NCI-H82 treated with DMSO at 0.1 percent for 48 hours (cell line): ENCODE results near the gene RSPH4A.
A peak's percentile ranks its signal among the peaks of the same experiment; 100 is the strongest.
"Not testable (repeated sequence)": the region's sequence is repeated elsewhere in the genome, so short reads cannot be mapped to it uniquely, and the experiment has no call there.

Source experiments
- DNase-seq: peaks from one replicate; lab custom pipeline; 2025; ENCODE audit not compliant: unreplicated experiment; lab: John Stamatoyannopoulos, UW

Gene RSPH4A

GRCh38 chr6:116615937-116616736 is at the start of gene RSPH4A:
Gene RSPH4A (plus strand): TSS chr6:116616479. CDS start chr6:116616624, 145 bp downstream.
- DNase-seq: peak; percentile 3

GRCh38 chr6:116568111-116568510 is 48.2 kb upstream of the RSPH4A start:
- no peak for DNase-seq

- DNase-seq: no peak
Measured at GRCh38 chr6:116568821-116569755, 47.2 kb upstream of the RSPH4A start.

DNA sequence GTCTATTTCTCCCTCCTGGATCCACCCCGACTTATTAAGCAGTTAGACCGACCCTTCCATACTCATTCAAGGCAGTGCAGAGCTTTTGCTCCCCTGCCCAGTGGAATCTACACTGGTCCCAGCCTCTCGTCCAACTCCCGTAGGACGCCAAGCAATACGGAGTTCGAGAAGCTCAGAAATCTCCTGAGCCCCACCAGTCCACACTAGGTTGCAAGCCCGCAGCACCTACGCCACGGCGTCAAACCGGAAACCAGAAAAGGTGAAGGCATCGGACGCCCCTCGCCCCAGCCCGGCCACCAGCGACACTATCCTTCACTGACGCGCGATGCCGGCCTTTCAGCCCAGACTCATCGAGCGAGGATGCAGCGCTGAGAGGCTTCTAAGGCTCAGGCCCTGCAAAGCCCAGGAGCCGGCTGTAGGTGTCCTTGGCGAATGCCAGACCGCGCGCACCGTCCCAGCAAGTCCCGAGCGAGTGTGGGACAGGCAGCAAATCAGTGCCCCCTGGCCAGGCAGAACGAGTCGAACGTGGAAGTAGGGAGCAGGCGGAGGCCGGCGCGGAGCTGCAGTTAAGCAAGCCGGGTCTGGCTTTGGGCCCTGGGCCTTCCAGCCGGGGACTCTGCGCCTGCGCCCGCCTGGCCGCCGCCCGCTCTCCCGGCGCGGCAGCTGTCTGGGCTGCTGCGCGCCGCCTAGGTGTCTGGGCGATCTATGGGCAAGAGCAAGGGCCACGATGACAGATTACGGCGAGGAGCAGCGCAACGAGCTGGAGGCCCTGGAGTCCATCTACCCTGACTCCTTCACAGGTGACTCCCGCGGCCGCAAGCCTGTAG is 45.2 kb upstream of the RSPH4A start, which contains the start of gene RWDD1:
RWDD1 (plus strand) TSS at position 649 of the 827 bp plus-strand sequence; CDS start at position 728, 79 bp downstream.
- DNase-seq: peak; percentile 97

- DNase-seq: no peak
Measured at GRCh38 chr6:116571683-116572000, 44.6 kb upstream of the RSPH4A start.

- DNase-seq: no peak
Measured at GRCh38 chr6:116572162-116572561, 44.1 kb upstream of the RSPH4A start.

DNA sequence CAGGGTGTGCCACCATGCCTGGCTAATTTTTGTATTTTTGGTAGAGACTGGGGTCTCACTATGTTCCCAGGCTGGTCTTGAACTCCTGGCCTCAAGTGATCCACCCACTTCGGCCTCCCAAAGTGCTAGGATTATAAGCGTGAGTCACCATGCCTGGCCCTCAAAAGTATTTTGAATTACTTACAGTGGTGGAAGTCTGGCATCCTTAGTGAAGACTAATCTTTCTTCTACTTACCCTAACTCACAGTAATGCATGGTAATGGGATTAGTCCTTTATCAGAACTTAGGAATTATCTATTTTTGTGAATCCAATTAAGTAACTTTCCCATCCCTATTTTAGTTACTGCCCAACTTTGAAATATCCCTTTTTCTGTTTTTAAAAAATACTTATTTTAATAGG is 41.1 kb upstream of the RSPH4A start:
- DNase-seq: peak; percentile 81

DNA sequence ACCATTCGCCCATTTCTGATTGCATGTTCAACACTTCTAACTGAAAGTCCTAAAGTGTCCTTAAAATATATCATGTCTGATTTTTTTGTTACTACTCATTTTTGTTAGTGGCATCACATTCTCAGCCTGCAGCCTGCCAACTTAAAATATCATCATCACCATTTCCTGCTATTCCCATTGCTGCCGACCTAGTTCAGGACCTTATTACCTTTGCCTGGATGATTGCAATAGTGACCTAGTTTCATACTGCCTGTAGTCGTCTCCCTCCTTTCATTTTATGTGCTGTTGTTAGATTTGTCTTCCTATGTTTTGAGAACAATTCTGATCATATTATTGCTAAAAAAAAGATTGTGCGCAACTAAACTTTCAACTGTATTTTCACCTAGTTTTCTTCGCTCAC is 38.8 kb upstream of the RSPH4A start:
- no peak for DNase-seq

DNA sequence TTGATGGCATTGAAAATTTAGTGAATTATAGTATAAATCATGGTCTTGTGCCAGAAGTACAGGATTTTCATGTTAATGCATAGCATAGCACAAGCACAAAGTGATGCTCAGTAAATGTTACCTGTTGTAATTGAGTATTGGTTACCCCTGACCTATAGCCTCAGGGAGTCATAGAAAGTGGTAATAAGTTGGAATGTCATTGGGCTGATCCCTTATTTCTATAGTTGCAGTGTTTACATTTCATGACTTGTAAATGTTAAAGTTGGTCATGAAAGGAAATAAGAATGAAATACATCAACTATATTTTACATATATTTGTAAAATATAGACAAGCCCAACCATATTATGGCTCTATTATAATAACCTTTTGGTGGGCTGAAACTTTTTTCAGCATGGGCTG is 37.9 kb upstream of the RSPH4A start:
- DNase-seq: no peak

DNA sequence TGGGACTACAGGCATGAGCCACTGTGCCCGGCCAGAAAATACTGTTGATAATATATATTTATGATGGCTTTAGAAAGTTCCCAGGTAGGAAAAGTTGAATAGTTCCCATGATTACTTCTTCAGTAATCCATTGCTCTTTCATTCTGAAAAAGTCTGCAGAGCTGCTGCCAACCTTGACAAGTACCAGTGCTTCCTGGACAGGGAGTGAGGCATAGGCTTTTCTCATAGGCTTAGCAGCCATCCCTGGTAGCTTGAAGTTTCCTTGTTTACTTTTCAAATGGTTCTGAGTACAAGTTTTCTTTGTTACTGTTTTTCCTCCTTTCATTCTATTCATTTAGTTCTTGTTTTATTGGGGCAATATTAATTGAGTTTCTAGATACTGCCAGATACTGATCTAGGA is 37.1 kb upstream of the RSPH4A start:
- DNase-seq: no peak

GRCh38 chr6:116580198-116580597 is 36.1 kb upstream of the RSPH4A start:
- no peak for DNase-seq

DNA sequence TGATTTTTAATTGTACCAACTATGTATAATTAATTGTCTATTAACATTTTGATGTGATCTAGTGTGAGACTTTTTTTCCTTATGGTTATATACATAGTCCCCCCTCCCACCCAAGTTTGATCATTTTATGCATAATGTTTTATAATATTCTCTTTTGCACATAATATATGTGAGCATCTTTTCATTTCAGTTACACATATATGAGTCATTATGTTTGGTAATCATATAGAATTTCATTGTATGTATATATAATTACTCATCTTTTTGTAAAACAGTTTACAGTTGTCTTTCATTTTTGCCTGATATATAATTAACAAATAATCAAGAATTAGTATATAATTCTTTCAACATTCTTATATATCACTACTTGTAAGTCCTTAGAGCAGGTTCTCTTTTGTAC is 30.0 kb upstream of the RSPH4A start:
- no peak for DNase-seq

GRCh38 chr6:116586738-116587137 is 29.5 kb upstream of the RSPH4A start:
- DNase-seq: no peak

DNA sequence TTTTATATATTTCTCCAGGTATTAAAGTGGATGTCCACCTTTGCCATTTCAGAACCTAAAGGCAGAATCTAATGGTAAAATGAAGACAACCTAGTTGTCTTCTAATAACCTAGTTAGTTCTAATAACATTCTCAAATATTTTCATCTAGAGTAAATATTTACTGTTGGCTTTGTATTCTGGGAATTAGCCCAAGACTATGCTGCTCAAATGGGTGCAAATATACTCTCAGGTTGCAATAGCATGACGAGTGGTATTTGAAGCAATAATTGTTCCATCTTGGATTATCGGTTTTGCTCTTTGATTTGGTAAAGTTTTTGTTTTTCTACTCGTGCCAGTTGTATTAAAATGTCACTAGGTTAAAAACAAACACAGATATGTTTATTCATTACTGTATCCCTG is 21.0 kb upstream of the RSPH4A start:
- no peak for DNase-seq

DNA sequence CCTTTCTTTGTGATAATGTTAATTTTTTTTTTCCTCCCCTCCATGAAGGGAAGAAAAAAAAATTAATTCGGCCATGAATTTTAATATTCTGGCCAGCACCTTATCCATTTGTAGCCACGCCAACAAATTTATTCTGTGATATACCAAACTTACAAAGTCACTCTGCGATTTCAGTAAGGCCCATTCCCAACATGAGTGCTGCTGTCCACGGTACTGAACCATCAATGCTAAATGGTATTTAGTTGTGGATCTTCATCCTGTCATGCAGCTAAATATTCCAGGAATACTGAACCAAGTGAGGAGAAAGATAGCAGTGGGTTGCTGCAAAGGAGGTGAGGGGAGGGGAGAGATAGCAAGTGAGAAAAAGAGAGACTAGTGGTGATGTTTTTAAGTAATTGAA is 19.5 kb upstream of the RSPH4A start:
- no peak for DNase-seq

- not testable (repeated sequence) for DNase-seq
Measured at GRCh38 chr6:116603916-116604315, 12.4 kb upstream of the RSPH4A start.

GRCh38 chr6:116604868-116605267 is 11.4 kb upstream of the RSPH4A start:
- DNase-seq: not testable (repeated sequence)

DNA sequence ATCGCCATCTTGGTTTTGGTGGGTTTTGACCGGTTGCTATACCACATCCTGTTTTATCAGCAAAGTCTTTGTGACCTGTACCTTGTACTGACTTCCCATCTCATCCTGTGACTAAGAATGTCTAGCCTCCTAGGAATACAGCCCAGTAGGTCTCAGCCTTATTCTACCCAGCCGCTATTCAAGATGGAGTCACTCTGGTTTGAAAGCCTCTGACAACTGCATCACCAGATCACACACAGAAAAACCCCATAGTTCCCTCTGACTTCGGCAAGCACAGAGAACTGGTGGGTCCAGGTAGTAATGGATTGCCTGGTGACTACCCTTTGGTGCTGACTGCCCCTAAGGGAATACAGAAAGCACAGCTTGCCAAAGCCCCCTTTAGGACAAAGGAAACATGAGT is 10.3 kb upstream of the RSPH4A start:
- DNase-seq: no peak

DNA sequence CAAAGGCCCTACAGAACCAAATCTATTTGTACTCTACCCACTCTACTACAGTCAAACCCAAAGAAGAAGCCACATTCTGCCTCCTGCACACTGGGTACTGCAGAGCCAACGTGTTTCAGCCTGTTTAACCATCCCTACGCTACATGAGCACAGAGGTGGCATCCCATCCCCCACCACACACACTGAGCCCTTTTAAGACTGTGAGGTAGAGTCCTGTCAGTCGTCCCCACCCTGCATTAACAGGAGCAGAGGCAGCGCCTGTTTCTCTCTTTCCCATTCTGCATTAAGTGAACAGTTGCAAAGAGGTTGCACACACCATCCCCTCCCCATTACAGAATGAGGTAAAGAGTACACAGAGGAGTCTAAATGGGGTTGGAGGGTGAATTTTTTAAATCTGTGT is 5.2 kb upstream of the RSPH4A start:
- no peak for DNase-seq

GRCh38 chr6:116616737-116617053 is 416 bp downstream of the RSPH4A start:
- DNase-seq: no peak

GRCh38 chr6:116624036-116624805 is 7.9 kb downstream of the RSPH4A start:
- no peak for DNase-seq
